Femur (tissue), 1 donor: ENCODE measurements around the gene SNCG.
A peak's percentile ranks its signal among the peaks of the same experiment; 100 is the strongest.
"Not testable (repeated sequence)": the region's sequence is repeated elsewhere in the genome, so short reads cannot be mapped to it uniquely, and the experiment has no call there.

Source experiments
- DNase-seq: peaks from one replicate; pipeline ENCODE4 v3.0.0-alpha.2; 2017

The SNCG gene

GRCh38 chr10:86961481-86962091 is 3.2 kb downstream of the SNCG start:
- DNase-seq = no peak

GRCh38 chr10:86962136-86962980 is 4.0 kb downstream of the SNCG start:
- DNase-seq = no peak

GRCh38 chr10:86962981-86963310 is 4.5 kb downstream of the SNCG start:
- DNase-seq = no peak

- no peak for DNase-seq
These were observed 5.0 kb downstream of the SNCG start for GRCh38 chr10:86963341-86963919.

- DNase-seq = peak; percentile 20
These were observed 5.9 kb downstream of the SNCG start for GRCh38 chr10:86964061-86964846.

- DNase-seq = no peak
These were observed 6.4 kb downstream of the SNCG start for GRCh38 chr10:86964847-86965190.

- no peak for DNase-seq
These were observed 7.7 kb downstream of the SNCG start for GRCh38 chr10:86965986-86966654.

GRCh38 chr10:86967481-86967941 is 9.1 kb downstream of the SNCG start:
- peak; percentile 18 for DNase-seq

- DNase-seq = peak; percentile 53
These were observed 10.0 kb downstream of the SNCG start, which contains the start of gene ADIRF for GRCh38 chr10:86968271-86968993. TSS of gene ADIRF (plus strand) at chr10:86968482. CDS start at chr10:86968545, 63 bp downstream.

GRCh38 chr10:86968994-86969355 is 10.6 kb downstream of the SNCG start:
- DNase-seq = peak; percentile 28

GRCh38 chr10:86969421-86970041 is 11.1 kb downstream of the SNCG start:
- peak; percentile 34 for DNase-seq

- DNase-seq = peak; percentile 73
These were observed 12.0 kb downstream of the SNCG start for GRCh38 chr10:86970162-86970981.

GRCh38 chr10:86970982-86971231 is 12.5 kb downstream of the SNCG start:
- DNase-seq = no peak

- peak; percentile 91 for DNase-seq
These were observed 13.0 kb downstream of the SNCG start for GRCh38 chr10:86971232-86971991.

- no peak for DNase-seq
These were observed 14.4 kb downstream of the SNCG start for GRCh38 chr10:86972613-86973380.

- no peak for DNase-seq
These were observed 16.1 kb downstream of the SNCG start for GRCh38 chr10:86974484-86974883.

- no peak for DNase-seq
These were observed 18.1 kb downstream of the SNCG start for GRCh38 chr10:86976362-86977056.

- DNase-seq = not testable (repeated sequence)
These were observed 20.1 kb downstream of the SNCG start for GRCh38 chr10:86978457-86978856.
